A204.1 (cell line): ENCODE measurements around the gene FOXM1.
A peak's percentile ranks its signal among the peaks of the same experiment; 100 is the strongest.

Experiments used
- FAIRE-seq: peaks from 2 replicates; lab custom pipeline; 2012; peaks lifted over from hg19 to GRCh38; lab: Jason Lieb, UNC

Gene FOXM1

DNA sequence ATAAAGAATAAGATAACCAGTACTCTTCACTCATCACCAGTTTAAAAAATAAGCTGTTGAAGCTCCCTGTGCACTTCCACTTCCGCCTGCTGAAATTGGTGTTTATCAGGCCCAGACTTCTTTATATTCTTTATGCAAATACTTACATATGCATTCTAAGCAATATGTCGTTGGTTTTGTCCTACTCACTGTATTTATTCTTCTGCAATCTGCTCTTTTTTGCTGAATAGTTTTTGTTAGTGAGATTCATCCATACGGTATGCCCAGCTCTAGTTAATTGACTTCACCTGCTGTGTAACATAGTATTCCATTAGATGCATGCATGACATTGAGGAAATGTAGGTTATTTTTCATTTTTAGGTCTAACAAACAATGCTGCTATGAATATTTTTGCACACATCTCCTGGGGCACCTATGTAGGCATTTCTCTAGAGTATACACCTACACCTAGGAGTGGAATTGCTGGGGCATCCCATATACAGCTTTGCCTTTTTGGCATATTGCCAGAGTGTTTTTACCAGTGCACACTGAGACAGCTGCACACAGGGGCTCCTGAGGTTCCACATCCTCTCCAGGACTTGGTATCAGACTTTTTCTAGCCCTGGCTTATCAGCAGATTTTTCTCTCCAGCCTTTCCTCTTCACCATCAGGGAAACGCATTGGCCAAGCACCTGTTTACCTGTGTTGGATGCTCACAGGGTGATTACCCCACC, 41.1 kb downstream of the FOXM1 start:
- FAIRE-seq = no peak

DNA sequence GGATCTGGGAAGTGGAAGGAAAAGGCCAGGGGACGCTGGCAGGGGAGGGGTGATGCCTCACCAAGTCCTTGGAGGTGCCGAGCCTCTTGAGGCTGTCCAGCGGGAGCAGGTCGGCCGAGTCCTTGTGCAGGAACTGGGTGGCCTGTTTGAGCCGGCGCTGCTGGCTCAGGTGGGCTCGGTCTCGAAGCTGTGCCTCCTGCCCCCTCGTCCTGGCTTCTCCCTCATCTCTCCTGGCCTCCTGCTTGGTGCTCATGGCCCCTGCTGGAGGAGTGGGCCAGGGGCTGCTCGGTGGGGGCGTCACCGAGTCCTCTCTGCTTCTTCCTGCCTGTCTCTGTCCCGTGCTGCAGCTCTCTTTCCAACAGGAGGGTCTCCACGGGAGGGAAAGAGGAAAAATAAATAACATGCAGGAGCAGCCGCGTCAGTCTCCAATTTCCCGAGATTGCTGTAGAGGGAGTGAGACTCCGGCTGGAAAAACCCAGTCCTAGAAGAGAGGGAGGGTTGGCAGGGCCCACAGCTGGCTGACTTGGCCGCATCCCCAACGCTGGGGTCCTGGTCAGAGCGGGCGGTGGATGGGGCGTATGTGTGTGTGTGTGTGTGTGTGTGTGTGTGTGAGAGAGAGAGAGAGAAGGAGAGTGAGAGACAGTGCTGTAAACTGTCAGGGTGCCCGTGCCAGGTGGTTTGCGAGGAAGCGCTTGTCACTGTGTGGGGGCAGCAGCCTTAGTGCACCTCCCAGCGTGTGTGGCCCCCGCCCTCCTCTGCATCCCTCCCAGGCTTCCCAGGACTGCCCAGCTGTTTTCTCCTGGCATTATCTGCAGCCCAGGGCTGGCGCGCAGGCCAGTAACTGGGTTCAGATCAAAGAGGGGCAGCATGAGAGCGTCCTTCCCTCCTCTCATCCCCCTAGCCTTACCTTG, 42.1 kb downstream of the FOXM1 start, which contains the start of gene NRIP2:
Gene NRIP2 (minus strand): TSS at position 455 of the 911 bp plus-strand sequence. CDS start 52 bp downstream, at position 403.
- FAIRE-seq = no peak

DNA sequence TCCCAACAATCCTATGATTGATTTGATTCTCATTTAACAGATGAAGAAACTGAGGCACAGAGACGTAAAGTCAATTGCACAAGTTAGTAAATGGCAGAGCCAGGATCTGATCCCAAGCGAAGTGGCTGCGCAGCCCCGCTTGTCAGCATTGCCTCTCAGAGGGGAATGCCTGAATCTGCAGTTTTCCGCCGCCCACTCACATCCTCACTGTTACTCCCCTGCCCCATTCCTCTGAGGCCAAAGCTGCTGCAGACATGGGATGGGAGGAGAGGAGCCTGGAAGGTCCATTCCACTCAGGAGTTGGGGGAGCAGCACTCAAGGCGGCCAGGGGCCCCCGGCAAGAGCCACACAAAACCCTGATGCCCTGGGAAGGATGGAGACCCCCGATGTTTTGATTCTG, 43.2 kb downstream of the FOXM1 start:
- FAIRE-seq = no peak

DNA sequence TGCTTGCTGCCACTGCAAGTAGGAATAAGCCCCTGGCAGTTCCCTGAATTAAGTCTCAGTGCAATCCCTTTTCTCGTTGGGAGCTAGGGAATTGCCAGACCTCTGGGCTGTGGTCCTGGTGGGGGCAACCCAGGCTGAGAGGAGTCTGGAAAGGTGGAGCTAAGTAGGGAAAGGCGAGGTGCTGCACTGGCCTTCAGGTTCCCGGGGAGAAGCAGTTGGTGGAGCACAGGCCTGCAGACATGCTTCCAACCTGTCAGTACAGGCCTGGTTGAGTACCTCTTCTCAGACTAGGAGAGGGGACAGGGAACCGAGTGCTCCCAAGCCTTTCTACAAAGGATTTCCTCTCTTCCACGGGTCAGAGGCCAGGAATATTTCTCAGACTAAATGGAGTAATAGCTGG, 43.6 kb downstream of the FOXM1 start:
- no peak for FAIRE-seq

DNA sequence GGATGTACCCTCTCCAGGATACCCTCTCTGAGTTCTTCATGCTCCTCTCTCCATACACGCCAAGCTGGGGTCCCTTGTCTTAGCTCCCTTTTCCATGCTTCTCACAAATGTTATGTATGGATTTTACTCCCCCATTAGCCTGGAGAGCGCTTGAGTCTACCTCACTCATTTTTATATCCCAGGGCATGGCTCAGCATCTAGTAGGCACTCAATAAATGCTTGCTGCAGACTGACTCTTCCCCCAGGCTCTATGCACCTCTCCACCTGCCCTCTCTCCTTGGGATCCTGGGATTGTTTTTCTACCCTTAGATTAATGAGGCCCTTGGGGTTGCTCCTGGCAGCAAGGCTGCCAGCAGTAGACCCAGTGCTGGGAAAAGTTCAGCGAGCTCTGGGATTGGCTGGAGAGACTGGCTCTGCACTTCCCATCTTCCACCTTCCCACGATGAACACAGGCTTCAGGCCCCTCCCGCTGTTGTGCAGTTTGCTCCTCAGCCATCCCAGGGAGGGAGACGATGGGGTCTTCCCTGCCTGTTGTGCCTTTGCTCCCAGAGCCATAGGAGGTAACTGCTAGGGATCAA, 44.3 kb downstream of the FOXM1 start:
- FAIRE-seq = no peak

DNA sequence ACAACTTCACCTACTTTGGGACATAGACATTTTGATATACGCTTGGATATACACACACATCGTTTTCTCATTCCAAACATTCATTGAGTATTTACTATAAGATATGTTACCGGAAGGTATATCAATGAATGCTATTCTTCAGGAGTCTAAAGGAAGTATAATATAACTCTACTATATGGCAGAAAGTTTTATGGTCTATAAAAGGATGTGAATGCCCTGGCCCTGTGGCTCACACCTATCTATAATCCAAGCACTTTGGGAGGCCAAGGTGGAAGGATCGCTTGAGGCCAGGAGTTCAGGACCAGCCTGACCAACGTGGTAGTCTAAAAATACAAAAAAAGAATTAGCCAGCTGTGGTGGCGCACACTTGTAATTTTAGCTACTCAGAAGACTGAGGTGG, 47.7 kb downstream of the FOXM1 start:
- no peak for FAIRE-seq

DNA sequence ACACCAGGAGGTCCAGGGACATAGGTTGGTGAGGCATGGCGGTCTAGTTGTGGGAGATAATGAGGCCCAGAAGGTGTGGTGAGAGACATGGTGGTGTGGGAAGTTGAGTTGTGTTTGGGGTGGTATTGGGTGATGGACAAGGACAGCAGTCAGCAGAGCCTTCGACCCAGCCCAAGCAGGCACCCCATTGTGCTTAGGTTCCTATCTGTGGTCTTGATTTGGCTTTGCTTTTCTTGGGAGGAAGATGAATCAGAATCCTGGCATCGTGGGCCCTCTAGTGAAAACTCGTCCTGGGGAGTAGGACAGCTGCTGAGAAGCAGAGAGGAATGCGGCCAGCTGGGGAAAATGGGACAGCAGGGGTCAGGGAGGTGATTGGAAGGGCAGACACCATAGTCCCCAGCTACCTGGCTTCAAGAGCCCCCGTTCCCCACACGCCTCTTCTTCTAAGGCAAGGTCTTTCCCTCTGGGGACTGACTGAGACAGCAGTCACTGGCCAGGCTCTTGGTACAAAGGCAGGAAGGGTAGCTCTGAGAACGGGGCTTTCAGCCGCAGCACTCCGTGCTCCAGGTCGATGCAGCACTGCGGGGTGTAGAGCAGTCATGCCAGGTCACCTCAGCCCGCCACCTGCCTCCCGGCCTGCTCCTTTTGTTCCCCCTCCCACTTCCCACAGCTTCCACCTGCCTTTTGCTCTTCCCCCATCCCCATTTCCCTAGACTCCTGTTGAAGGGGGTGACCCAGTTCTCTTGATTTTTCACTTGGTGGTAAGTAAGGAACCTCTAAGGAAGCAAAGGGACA, 50.1 kb downstream of the FOXM1 start:
- FAIRE-seq = no peak

DNA sequence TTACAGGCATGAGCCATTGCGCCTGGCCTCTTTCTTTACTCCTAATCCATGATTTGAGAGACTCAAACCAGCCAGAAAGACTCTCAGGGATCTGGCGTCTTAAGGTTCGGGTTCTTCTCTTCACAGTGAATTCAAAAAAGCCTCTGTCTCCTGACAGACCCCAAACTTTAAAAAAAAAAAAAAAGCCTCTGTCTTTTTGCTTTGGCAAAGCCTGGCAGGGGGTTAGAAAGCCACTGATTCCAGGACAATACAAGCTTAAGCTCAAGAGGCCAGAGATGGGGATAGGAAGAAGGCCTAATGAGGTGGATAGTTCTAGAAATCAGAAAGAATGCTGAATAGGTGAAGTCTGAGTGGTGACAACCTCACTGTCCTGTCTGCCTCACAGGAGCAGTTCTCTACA, 50.9 kb downstream of the FOXM1 start:
- FAIRE-seq = no peak

DNA sequence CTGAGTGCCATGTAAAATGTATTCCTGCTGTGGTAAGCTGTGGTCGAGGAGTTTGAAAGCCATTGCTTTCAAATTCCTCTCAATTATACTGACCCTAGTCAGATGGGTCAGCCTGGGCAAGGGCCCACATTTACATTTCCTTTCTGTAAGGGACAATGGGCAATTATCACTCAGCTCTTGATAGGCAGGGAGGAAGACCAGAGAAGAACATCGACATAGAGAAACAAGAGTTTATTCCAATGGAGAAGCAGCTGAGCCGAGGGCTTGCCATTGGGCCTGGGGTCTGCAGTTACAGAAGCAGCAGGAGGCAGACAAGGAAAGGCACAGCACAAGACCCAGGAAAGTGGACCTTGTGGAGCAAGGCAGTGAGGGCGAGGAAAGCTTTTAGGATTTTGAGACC, 51.8 kb downstream of the FOXM1 start:
- no peak for FAIRE-seq

DNA sequence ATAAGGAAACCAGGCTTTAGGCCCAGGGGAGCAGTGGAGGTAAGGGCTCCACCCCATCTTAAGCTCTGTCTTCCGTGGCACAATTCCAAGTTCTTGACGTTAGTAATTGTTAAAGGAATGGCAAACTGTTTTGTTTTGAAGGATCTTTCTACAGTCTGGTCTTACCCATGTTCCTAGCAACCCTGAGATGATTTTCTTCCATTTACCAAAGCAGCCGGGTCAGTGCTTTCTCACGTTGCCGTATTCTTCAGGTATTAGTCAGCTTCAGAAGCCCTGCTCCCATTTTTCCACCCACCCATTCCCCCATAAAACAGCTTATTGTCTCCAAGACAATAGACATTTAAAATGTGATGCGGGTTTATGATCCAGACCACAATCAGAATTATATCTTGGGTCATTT, 52.4 kb downstream of the FOXM1 start:
- no peak for FAIRE-seq

DNA sequence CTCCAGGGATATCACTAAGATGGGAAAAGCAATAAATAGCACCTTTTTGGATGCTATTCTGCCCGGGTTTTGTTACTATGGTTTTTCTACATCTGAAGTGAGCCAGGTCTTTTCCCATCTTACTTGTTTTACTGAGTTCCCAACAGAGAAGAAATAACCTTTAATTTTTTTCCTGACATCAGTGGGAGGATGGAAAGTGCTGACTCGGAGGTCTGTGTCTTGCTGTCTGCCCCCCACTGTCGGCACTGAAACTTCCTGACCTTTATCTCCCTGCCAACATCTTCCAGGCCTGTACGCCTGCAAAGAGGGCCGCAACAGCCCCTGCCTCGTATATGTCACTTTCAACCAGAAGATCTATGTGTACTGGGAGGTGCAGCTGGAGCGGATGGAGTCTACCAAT, 53.5 kb downstream of the FOXM1 start:
- FAIRE-seq = no peak

DNA sequence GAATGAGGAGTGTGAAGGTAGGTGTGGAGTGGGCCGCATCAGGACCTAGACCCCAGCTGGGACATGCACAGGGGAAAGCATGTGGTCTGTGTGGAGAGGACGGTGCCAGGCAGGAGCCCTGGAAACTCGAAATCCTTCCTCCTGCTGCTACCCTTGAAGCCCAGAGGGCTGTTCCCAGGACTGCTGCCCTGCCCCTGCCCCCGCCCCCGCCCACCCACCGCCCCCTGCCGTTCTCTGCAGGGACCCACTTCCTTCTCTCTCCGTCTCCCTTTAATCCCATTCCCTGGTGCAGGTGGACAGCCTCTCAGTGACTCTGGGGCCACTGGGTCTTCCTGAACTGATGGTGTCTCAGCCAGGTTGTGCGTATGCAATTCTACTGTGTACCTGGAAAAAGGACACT, 56.5 kb downstream of the FOXM1 start:
- no peak for FAIRE-seq

DNA sequence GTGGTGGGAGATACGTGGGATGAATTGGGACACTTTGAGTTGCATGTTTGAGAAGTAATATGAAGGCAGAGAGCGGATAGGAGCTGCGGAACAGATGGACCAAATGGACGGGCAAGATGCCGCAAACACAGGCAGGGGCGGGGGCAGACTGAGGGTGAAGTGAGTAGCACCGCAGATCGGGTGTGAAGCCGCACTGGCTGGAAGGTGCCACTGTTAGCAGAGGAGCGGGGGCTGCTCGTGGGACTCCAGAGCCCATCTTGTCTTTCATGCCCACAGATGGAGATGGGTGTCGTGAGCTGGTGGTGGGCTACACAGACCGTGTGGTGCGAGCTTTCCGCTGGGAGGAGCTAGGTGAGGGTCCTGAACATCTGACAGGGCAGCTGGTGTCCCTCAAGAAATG, 57.2 kb downstream of the FOXM1 start:
- FAIRE-seq = no peak

DNA sequence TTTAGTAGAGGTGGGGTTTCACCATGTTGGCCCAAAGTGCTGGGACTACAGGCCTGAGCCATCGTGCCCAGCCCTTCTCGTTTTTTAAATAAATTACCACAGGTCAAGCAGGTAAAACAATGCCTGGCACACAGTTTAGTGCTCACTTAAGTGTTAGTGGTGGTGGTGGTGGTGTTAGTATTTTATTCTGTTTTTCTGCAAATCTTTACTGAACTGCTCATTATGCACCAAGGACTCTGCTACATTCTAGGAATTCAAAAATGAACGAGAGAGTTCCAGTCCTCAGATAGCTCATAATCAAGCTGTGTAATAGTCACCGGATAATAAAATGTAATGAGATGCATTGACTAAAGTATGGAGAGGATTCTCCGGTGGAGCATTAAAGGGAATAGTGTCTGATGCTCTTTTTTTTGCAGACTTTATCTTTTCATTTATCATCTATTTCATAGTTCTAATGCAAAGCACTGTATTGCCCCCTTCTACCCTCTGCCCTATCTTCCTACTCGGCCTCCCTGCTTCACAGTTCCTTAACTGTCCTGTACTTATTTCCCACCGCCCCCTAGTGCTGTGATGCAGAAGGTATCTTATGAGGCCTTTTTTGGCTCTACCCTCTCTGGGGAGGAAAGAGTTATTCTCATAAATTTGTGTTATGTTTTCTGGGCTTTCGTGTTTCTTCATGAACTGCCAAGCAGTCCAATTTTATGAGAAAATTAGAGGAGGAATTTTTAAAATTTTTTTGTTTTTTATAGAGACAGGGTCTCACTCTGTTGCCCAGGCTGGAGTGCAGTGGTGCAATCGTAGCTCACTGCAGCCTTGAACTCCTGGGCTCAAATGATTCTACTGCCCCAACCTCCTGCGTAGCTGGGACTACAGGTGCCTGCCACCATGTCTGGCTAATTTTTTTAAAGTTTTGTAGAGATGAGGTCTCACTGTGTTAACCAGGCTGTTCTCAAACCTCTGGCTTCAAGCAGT, 63.5 kb downstream of the FOXM1 start:
- FAIRE-seq = no peak

DNA sequence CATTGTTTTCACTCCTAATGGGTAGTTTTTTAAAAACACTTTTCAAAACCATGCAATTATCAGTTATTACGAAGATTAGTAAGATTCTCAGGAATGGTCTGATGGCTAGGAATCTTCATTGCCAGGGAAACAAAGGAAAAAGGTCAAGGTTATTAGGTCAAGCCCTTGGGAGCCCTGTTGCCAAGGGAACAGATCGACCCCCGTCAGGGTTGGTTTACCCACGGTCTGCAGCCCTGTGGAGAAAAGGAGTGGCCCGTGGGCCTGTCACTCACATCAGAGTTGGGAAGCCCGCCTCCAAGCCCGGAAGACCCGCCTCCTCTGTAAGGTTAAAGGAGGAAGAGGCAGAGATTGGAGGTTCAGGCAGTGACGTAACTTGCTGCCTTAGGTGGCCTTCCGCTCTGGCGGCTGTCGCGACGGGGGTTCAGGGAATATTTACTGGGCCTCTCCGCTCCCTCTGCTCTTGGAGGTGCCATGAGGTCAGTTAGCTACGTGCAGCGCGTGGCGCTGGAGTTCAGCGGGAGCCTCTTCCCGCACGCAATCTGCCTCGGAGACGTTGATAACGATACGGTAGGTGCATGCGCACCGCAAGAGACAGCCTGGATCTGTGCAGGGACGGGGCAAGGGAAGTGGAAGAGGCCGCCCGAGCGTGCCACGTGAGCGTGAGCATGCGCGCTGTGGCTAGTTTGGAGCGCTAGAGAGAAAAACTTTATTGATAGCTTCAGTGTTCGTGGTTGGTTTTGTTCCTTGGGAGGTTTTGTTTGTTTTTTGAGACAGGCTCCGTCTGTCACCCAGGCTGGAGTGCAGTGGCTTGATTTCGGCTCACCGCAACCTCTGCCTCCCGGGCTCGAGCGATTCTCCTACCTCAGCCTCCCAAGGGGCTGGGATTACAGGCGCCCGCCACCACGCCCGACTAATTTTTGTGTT, 64.4 kb downstream of the FOXM1 start, which contains the start of gene ITFG2:
Gene ITFG2 (plus strand): TSS at position 379 of the 924 bp plus-strand sequence. CDS start 93 bp downstream, at position 472.
- FAIRE-seq = peak; percentile 94

DNA sequence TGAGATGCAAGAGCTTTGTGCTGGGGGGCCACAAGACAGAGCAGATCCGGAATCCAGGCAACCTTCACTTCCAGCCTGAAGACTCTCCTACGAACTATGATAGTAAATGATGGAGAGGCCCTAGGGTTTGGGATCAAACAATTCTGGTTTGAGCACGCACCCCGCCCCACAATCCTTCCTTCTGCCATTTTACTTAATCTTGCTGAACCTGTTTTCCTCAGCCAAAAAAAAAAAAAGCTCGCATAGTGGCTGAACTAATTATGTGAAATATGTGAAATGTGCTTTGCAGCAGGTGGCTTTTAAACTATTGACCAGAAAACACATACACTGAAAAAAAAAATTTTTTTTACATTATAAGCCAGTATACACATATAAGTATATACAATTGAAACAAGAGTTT, 65.2 kb downstream of the FOXM1 start:
- FAIRE-seq = no peak
